GM18868 (cell line): ENCODE results near the gene ZNRF2.
A peak's percentile ranks its signal among the peaks of the same experiment; 100 is the strongest.

Experiments
- ATAC-seq: cut with Tn5 transposase; IDR thresholded peaks from one replicate; pipeline ENCODE4 v1.9.1; 2021; ENCODE audit warnings: mild to moderate bottlenecking, moderate library complexity; ENCODE audit not compliant: unreplicated experiment

The ZNRF2 gene

GRCh38 chr7:30284298-30285066, at the start of gene ZNRF2:
ZNRF2 (plus strand) TSS chr7:30284597; CDS start chr7:30285358, 761 bp downstream.
- peak; percentile 85 for ATAC-seq

- ATAC-seq, result no peak
Observed at GRCh38 chr7:30237271-30237695, 47.1 kb upstream of the ZNRF2 start.

- peak; percentile 73 for ATAC-seq
Observed at GRCh38 chr7:30238721-30239441, 45.5 kb upstream of the ZNRF2 start.

GRCh38 chr7:30240106-30240800, 44.1 kb upstream of the ZNRF2 start:
- ATAC-seq, result no peak

- peak; percentile 41 for ATAC-seq
Observed at GRCh38 chr7:30241767-30242166, 42.6 kb upstream of the ZNRF2 start.

GRCh38 chr7:30244340-30244739, 40.1 kb upstream of the ZNRF2 start:
- no peak for ATAC-seq

- ATAC-seq, result no peak
Observed at GRCh38 chr7:30245913-30246312, 38.5 kb upstream of the ZNRF2 start.

GRCh38 chr7:30246392-30246791, 38.0 kb upstream of the ZNRF2 start:
- ATAC-seq, result no peak

- ATAC-seq, result no peak
Observed at GRCh38 chr7:30247541-30248401, 36.6 kb upstream of the ZNRF2 start.

- no peak for ATAC-seq
Observed at GRCh38 chr7:30249316-30249715, 35.1 kb upstream of the ZNRF2 start.

- ATAC-seq, result no peak
Observed at GRCh38 chr7:30249986-30250774, 34.2 kb upstream of the ZNRF2 start.

- no peak for ATAC-seq
Observed at GRCh38 chr7:30251708-30252329, 32.6 kb upstream of the ZNRF2 start.

GRCh38 chr7:30252885-30253795, 31.3 kb upstream of the ZNRF2 start:
- no peak for ATAC-seq

- ATAC-seq, result no peak
Observed at GRCh38 chr7:30253796-30254165, 30.6 kb upstream of the ZNRF2 start.

GRCh38 chr7:30254248-30254647, 30.1 kb upstream of the ZNRF2 start:
- no peak for ATAC-seq

GRCh38 chr7:30254717-30255063, 29.7 kb upstream of the ZNRF2 start:
- ATAC-seq, result no peak

- ATAC-seq, result no peak
Observed at GRCh38 chr7:30255064-30255769, 29.2 kb upstream of the ZNRF2 start.

GRCh38 chr7:30256349-30256858, 28.0 kb upstream of the ZNRF2 start:
- ATAC-seq, result no peak
